RWPE1 (cell line): Measurements from ENCODE around the gene PI16.

Source experiments
- CTCF ChIA-PET: fragments of 350-600 bp; sonication (Branson Sonifier 250); formaldehyde crosslinking; extraction: SDS; loops from one replicate; lab custom pipeline; 2021; lab: Yijun Ruan, JAX
- POLR2A ChIA-PET: fragments of 400-600 bp; formaldehyde crosslinking; extraction: SDS; loops from one replicate; lab custom pipeline; 2020; ENCODE audit warnings: antibody characterized with exemption; ENCODE audit not compliant: low non-redundant PET; lab: Yijun Ruan, JAX
- DNase-seq: peaks from one replicate; pipeline ENCODE4 v3.0.0; 2012; ENCODE audit warnings: low spot score
- H3K27ac ChIP-seq: fragments of 450-650 bp; 2 replicates; pipeline ENCODE4 v1.5.1; 2017
- TF ChIP-seq, protein P1 (sequence below): fragments of 450-650 bp; conservative IDR thresholded peaks from 2 replicates; pipeline ENCODE4 v1.5.1; 2017; ENCODE audit warnings: low read depth, mild to moderate bottlenecking

PI16 gene

DNA sequence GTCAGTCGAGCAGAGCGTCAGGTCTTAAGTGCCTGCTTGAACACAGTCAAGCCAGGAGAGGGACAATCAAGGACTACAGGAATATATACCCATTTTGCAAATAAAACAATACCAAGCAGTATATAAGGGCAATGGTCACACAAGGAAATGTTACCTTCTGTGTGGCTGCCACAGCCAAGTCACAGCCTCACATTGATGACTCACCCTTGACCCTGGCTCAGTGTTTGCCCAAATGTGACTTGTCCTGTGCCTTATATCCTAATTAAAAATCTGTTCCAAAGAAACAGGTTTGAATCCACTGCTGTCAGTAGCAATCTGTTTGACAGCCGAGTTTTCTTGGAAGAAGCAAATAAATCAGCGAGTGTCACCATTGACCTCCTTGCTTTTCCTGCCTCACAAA lies 34.5 kb upstream of the PI16 start:
- ChIA-PET POLR2A (no interaction called here), CTCF (no interaction called here)
- DNase-seq, result no peak
- no peak overlapping the region for H3K27ac ChIP-seq
- TF ChIP-seq, protein P1, sequence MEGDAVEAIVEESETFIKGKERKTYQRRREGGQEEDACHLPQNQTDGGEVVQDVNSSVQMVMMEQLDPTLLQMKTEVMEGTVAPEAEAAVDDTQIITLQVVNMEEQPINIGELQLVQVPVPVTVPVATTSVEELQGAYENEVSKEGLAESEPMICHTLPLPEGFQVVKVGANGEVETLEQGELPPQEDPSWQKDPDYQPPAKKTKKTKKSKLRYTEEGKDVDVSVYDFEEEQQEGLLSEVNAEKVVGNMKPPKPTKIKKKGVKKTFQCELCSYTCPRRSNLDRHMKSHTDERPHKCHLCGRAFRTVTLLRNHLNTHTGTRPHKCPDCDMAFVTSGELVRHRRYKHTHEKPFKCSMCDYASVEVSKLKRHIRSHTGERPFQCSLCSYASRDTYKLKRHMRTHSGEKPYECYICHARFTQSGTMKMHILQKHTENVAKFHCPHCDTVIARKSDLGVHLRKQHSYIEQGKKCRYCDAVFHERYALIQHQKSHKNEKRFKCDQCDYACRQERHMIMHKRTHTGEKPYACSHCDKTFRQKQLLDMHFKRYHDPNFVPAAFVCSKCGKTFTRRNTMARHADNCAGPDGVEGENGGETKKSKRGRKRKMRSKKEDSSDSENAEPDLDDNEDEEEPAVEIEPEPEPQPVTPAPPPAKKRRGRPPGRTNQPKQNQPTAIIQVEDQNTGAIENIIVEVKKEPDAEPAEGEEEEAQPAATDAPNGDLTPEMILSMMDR, result no peak

DNA sequence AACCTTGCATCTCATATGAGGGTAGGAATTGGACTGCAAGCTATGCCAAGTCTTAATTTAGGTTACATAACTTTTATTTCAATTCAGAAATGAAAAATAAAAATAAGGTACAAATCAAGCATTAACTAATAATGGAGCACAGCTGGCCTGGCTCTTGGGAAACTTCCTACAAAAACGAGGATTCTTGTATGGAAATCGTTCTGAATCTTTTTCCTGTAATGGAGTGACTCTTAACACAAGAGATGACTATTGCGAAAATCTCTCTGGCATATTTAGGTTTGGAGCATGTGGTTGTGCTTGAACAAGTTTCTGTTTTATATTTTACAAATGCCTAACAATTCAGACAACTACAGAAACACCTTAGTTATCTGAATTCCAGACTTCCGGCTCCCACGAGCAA lies 34.0 kb upstream of the PI16 start:
- H3K27ac ChIP-seq, result no peak overlapping the region
- ChIA-PET CTCF (no interaction called here), POLR2A (no interaction called here)
- TF ChIP-seq, protein P1, result no peak
- DNase-seq, result no peak

DNA sequence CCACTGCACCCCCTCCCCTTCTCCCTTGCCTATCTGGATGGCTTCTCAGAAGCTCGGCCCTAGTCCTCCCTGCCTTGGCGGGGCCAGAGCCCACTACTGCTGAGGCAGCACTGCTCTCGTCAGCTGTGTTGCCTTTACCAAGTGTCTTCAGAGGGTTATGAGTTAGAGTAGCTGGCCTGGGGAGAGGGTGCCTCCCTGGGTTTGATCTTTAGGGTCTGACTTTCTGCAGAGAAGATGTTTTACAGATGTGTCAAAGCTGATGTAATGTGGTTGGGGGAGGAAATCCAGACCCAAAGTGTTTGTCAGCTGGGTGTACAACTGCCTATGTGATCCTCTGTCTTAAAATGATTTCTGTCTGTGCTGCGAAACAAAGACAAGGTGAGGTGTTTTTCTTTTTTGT lies 30.4 kb upstream of the PI16 start:
- ChIA-PET CTCF (no interaction called here), POLR2A (no interaction called here)
- no peak for DNase-seq
- TF ChIP-seq, protein P1, result no peak
- H3K27ac ChIP-seq, result no peak overlapping the region

DNA sequence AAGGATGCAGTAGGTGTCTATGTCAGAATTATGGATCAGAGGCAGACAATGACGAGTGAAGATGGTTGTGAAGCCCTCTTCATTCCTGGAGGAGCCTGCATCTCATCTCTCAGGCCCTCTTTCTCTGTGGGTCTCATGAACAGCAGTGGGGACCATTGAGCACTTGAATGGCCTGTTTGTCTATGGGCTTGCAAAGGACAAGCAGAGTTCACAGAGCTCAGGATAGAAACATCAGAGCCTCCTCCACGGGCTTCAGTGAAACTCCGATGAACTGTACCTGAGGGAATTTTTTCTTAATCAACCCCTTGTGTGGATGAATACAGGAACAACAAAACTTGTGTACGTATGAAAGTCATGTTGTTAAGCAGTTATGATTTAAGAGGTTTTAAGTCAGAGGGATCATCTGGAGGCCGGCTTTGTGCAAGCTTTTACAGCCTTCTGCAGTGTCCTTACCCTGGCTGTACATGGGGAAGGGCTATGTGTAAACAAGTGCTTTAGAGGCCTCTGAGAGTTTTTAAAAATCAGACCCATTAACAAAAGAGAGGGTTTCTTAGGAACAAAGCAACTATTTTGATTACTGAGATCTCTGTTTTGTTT lies 29.7 kb upstream of the PI16 start:
- no peak overlapping the region for H3K27ac ChIP-seq

DNA sequence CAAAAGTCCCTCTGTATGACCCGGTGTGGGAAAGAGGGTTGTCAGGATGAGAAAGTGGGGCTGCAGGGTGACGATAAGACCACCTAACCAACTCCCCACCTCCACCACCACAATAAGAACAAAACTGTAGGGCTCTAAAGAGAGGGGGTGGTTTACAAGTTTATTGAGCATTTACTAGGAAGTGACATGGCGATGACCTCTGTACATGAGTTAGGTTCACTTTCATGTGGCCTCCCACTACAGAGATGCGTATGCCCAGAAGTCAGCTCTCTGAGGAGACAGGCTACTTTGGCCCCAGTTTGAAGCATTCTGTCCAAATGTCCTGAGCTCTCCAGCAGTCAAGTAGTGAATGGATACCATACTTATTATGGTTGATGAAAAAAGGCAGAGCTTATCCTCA lies 28.7 kb upstream of the PI16 start:
- no peak for DNase-seq
- TF ChIP-seq, protein P1, result no peak
- ChIA-PET CTCF (no interaction called here), POLR2A (no interaction called here)
- no peak overlapping the region for H3K27ac ChIP-seq

More for the DNA sequence above, 29.7 kb upstream of the PI16 start:
- ChIA-PET CTCF (no interaction called here), POLR2A (no interaction called here)
- TF ChIP-seq, protein P1, result no peak
- DNase-seq, result no peak

DNA sequence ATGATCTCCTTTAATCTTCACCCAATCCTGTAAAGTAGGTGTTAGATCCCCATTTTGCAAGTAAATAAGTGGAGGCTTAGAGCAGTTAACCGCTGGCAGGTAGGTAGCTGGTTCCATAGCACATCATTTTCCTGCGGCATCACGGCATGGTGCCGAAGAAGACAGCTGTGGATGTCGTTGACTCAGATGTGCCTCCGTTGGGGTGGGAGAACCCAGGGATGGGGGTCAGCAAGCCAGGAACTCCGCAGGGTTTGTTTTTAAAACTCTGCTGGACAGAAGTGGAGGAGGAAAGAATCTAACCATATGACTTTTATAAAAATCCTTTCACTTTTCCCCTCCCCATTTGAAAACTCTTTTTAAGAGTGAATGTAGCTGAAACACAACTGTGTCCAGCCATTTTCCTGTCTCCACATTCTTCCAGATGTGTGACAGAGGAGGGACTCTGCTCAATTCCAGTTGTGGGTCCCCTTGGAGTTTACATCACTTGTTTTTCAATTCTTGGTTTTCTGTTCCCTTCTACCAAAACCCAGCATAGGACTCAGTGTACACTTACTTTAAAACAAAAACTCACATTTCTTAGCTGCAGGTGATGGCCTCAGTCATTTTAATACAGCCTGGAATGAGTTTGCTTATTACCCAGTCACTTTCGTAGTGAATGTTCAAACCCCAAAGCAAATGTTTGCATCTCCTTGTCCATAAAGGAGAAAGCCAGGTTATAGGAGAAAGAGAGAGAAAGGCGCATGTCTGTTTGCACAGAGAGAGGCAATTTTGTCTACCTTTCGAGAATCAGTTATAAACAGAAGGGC lies 27.6 kb upstream of the PI16 start:
- no peak for DNase-seq
- ChIA-PET CTCF (interaction anchor here (0.6 kb wide), 1 partner anchor 13 kb away, joined by 3 read pairs; no protein-coding TSS in a partner anchor), POLR2A (no interaction called here)
- H3K27ac ChIP-seq, result no peak overlapping the region
- TF ChIP-seq, protein P1, result no peak
